CD4-positive, CD25-positive, alpha-beta regulatory T cell (primary cell): ENCODE measurements around the gene ARID5A. TPM values are rescaled to one million over a fixed set of nuclear protein-coding genes. Genes with fewer than 3 reads are reported as not detected.

ENCODE experiments used
- ATAC-seq, 2 donors: fragments of 150-1000 bp; cut with Tn5 transposase; one replicate each; pipeline ENCODE4 v1.10.0; 2021; ENCODE audit warnings: low read depth in 2 of 2, moderate number of reproducible peaks in 2 of 2, moderate library complexity in 1 of 2
- DNase-seq, 3 donors: peaks; one replicate each; pipeline versions ENCODE4 v3.0.0 to v3.0.0-alpha.2; 2012 to 2022; ENCODE audit warnings: mixed read lengths in 1 of 3
- H3K27ac ChIP-seq: one replicate; pipeline ENCODE4 v1.7.0; 2013; ENCODE audit warnings: mild to moderate bottlenecking, low read length; ENCODE audit not compliant: insufficient read depth, poor library complexity, severe bottlenecking
- H3K27me3 ChIP-seq: one replicate; pipeline ENCODE4 v1.7.0; 2013; ENCODE audit warnings: low read length; ENCODE audit not compliant: control insufficient read depth, insufficient read depth
- H3K36me3 ChIP-seq: one replicate; pipeline ENCODE4 v1.7.0; 2013; ENCODE audit warnings: mild to moderate bottlenecking, low read length, moderate library complexity; ENCODE audit not compliant: control insufficient read depth, insufficient read depth
- H3K4me1 ChIP-seq: 2 replicates; pipeline ENCODE4 v1.7.0; 2013; ENCODE audit warnings: mild to moderate bottlenecking, low read length; ENCODE audit not compliant: insufficient read depth, control insufficient read depth, poor library complexity, severe bottlenecking
- H3K4me3 ChIP-seq: one replicate; pipeline ENCODE4 v1.7.0; 2013; ENCODE audit warnings: low read depth, mild to moderate bottlenecking, low read length, moderate library complexity
- H3K9me3 ChIP-seq, 2 experiments: 1 replicate in 1 of 2; 2 replicates in 1 of 2; pipeline ENCODE4 v1.7.0; 2013; ENCODE audit warnings: low read length in 2 of 2, mild to moderate bottlenecking in 1 of 2, moderate library complexity in 1 of 2; ENCODE audit not compliant: control insufficient read depth in 2 of 2
- H3K27ac Mint-ChIP-seq, 3 donors: one replicate each; pipeline ENCODE4 v1.8.0; 2020 to 2022; ENCODE audit warnings: mild to moderate bottlenecking in 3 of 3, mixed read lengths in 3 of 3, moderate library complexity in 2 of 3
- H3K27me3 Mint-ChIP-seq: one replicate; pipeline ENCODE4 v1.8.0; 2022; ENCODE audit warnings: mild to moderate bottlenecking, mixed read lengths
- H3K36me3 Mint-ChIP-seq: one replicate; pipeline ENCODE4 v1.8.0; 2020; ENCODE audit warnings: mixed read lengths
- H3K4me1 Mint-ChIP-seq, 4 donors: one replicate each; pipeline ENCODE4 v1.8.0; 2020 to 2022; ENCODE audit warnings: mixed read lengths in 4 of 4, mild to moderate bottlenecking in 1 of 4
- H3K4me3 Mint-ChIP-seq, 4 donors: one replicate each; pipeline ENCODE4 v1.8.0; 2020 to 2022; ENCODE audit warnings: mild to moderate bottlenecking in 4 of 4, mixed read lengths in 4 of 4, moderate library complexity in 3 of 4
- H3K9me3 Mint-ChIP-seq, 7 donors: one replicate each; pipeline ENCODE4 v1.8.0; 2020 to 2022; ENCODE audit warnings: mixed read lengths in 7 of 7, mild to moderate bottlenecking in 3 of 7, moderate library complexity in 2 of 7
- polyA plus RNA-seq, 4 donors: library from polyadenylated mRNA; unstranded; fragments of 300-500 nt; fragmentation: Illumina TruSeq; gene quantifications; one replicate each; pipeline ENCODE4 v1.2.3, GENCODE V29; 2021
- total RNA-seq: library from RNA; stranded (reverse); gene quantifications from one replicate; pipeline ENCODE4 v1.2.3, GENCODE V29; 2022

ARID5A gene
- total and polyA plus RNA-seq, 5 donors from 2014 or later = 63.5 to 180 (median 82.1) TPM

GRCh38 chr2:96575785-96576456, 39.4 kb downstream of the ARID5A start:
- no peak for ATAC-seq
- DNase-seq = no peak
- Mint-ChIP-seq H3K27me3 (no peaks in the 10 kb centered on the region), H3K36me3 (peaks cover 11% of the 10 kb centered on the region), H3K4me1 (no peaks in the 10 kb centered on the region), H3K9me3 (no peaks in the 10 kb centered on the region), H3K27ac (no peak overlapping the region), H3K4me3 (no peak overlapping the region)
- Histone ChIP-seq H3K27ac (no peak overlapping the region), H3K4me3 (no peak overlapping the region), H3K27me3 (no peaks in the 10 kb centered on the region), H3K4me1 (no peaks in the 10 kb centered on the region), H3K36me3 (no peaks in the 10 kb centered on the region), H3K9me3 (no peaks in the 10 kb centered on the region)

DNA sequence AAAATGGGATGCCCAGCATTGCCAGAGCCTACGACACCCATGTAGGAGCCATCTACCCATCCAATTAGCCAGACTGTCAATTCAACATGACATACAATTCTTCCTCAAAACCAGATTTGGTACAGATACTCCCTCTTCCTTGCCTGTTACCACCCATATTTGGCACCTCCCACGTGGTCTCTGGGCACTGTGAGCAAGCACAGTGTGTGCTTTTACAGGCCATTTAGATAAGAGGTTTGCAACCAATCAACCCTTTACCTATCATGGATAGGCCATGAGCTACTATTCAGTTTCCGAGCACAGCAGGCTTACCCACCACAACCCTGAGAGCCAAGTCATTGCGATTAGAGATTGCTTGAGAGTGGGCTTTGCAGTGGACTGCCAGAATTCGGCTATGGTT, 40.9 kb downstream of the ARID5A start:
- Mint-ChIP-seq H3K27ac (no peak overlapping the region), H3K9me3 (no peaks in the 10 kb centered on the region), H3K4me3 (no peak overlapping the region), H3K36me3 (peaks cover 6% of the 10 kb centered on the region), H3K4me1 (no peaks in the 10 kb centered on the region), H3K27me3 (no peaks in the 10 kb centered on the region)
- H3K27ac ChIP-seq = no peak overlapping the region
- no peaks in the 10 kb centered on the region for H3K4me1 ChIP-seq
- DNase-seq (no peak), ATAC-seq (no peak)
- H3K36me3 ChIP-seq = no peaks in the 10 kb centered on the region
- H3K4me3 ChIP-seq = no peak overlapping the region
- no peaks in the 10 kb centered on the region for H3K9me3 ChIP-seq
- no peaks in the 10 kb centered on the region for H3K27me3 ChIP-seq

GRCh38 chr2:96578731-96579130, 42.2 kb downstream of the ARID5A start:
- ATAC-seq (no peak), DNase-seq (no peak)
- H3K36me3 Mint-ChIP-seq = no peaks in the 10 kb centered on the region
- H3K27me3 Mint-ChIP-seq = no peaks in the 10 kb centered on the region
- no peaks in the 10 kb centered on the region for H3K4me1 Mint-ChIP-seq
- Histone ChIP-seq H3K9me3 (no peaks in the 10 kb centered on the region), H3K36me3 (no peaks in the 10 kb centered on the region), H3K4me1 (no peaks in the 10 kb centered on the region), H3K4me3 (no peak overlapping the region), H3K27ac (no peak overlapping the region), H3K27me3 (no peaks in the 10 kb centered on the region)
- no peaks in the 10 kb centered on the region for H3K9me3 Mint-ChIP-seq
- H3K4me3 Mint-ChIP-seq = no peak overlapping the region
- H3K27ac Mint-ChIP-seq = peak overlapping the region in 1 of 3 donors; percentile 4

DNA sequence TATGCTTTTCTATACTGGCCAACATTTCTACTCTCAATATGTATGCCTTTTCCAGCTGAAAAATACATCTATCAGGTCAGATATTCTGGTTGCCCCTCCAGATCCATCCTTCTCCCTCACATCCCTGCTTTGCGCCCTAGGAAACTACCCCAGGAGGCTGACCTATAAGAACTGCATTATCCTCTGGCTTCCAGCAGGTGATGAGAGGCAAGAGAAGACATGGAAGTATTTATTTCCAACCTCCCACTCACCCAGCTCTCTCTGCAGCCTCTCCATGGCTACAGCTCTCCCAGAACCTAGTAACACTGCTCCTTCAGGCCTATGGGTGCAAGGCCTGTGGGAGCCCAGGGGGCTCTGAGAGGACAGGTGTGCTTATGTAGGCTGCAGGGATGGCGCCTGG, 42.9 kb downstream of the ARID5A start:
- no peak for ATAC-seq
- Histone ChIP-seq H3K9me3 (no peaks in the 10 kb centered on the region), H3K4me3 (no peak overlapping the region), H3K4me1 (no peaks in the 10 kb centered on the region), H3K27ac (no peak overlapping the region), H3K36me3 (no peaks in the 10 kb centered on the region), H3K27me3 (no peaks in the 10 kb centered on the region)
- Mint-ChIP-seq H3K9me3 (no peaks in the 10 kb centered on the region), H3K27ac (no peak overlapping the region), H3K36me3 (peaks cover 3% of the 10 kb centered on the region), H3K4me1 (no peaks in the 10 kb centered on the region), H3K27me3 (no peaks in the 10 kb centered on the region), H3K4me3 (no peak overlapping the region)
- no peak for DNase-seq

DNA sequence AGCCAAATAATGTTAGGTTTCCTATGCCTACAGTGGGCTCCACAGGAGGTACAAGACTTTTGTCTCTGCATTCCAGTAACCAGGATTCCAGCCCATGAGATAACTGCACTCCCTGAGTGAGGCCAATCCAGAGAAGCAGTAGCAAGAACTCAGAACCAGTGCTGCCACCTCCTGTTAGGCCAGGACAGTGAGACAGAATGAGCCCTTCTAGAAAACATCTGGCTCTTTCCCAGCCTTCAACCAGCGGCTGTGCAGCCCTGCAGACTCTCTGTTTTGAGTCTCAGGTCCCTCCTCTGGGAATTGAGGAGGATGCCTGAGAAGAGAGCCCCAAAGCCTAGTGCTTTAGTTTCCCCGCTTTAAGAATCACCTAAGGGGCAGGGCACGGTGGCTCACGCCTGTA, 44.2 kb downstream of the ARID5A start:
- no peaks in the 10 kb centered on the region for H3K27me3 Mint-ChIP-seq
- H3K27ac ChIP-seq = no peak overlapping the region
- H3K4me1 Mint-ChIP-seq = no peaks in the 10 kb centered on the region
- H3K36me3 Mint-ChIP-seq = peaks cover 3% of the 10 kb centered on the region
- no peaks in the 10 kb centered on the region for H3K9me3 Mint-ChIP-seq
- no peaks in the 10 kb centered on the region for H3K9me3 ChIP-seq
- H3K36me3 ChIP-seq = no peaks in the 10 kb centered on the region
- ATAC-seq (no peak), DNase-seq (no peak)
- H3K4me3 Mint-ChIP-seq = no peak overlapping the region
- no peaks in the 10 kb centered on the region for H3K27me3 ChIP-seq
- no peak overlapping the region for H3K4me3 ChIP-seq
- no peaks in the 10 kb centered on the region for H3K4me1 ChIP-seq
- H3K27ac Mint-ChIP-seq = no peak overlapping the region

GRCh38 chr2:96584017-96584416, 47.5 kb downstream of the ARID5A start:
- H3K27me3 Mint-ChIP-seq = no peaks in the 10 kb centered on the region
- no peak overlapping the region for H3K27ac Mint-ChIP-seq
- H3K9me3 ChIP-seq = no peaks in the 10 kb centered on the region
- H3K9me3 Mint-ChIP-seq = no peaks in the 10 kb centered on the region
- ATAC-seq (no peak), DNase-seq (no peak)
- H3K4me3 ChIP-seq = no peak overlapping the region
- H3K27me3 ChIP-seq = no peaks in the 10 kb centered on the region
- peaks cover 8% of the 10 kb centered on the region for H3K36me3 Mint-ChIP-seq
- H3K4me1 ChIP-seq = no peaks in the 10 kb centered on the region
- H3K4me1 Mint-ChIP-seq = peaks cover 2 to 13% (median 10%) of the 10 kb centered on the region in 4 donors
- no peak overlapping the region for H3K4me3 Mint-ChIP-seq
- H3K27ac ChIP-seq = no peak overlapping the region
- H3K36me3 ChIP-seq = no peaks in the 10 kb centered on the region

DNA sequence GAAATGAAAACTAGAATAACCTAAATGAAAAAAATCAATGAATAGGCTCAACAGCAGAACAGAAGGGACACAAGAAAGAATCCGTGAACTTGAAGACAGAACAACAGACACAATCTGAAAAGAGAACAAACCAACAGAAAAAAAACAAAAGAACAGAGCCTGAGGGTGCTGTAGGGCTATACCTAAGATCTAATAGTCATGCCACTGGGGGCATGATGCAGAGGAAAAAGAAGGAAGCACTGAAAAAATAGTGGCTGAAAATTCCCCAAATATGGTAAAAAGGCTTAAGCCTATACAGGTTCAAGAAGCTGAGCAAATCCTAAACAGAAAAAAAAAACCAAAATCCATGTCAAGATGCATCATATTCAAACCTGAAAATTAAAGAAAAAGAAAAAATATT, 51.3 kb downstream of the ARID5A start:
- Histone ChIP-seq H3K27ac (no peak overlapping the region), H3K36me3 (peaks cover 6% of the 10 kb centered on the region), H3K27me3 (no peaks in the 10 kb centered on the region), H3K4me3 (no peak overlapping the region), H3K4me1 (no peaks in the 10 kb centered on the region), H3K9me3 (no peaks in the 10 kb centered on the region)
- Mint-ChIP-seq H3K4me1 (peaks cover 13 to 23% (median 22%) of the 10 kb centered on the region in 4 donors), H3K27me3 (no peaks in the 10 kb centered on the region), H3K4me3 (no peak overlapping the region), H3K36me3 (peaks cover 21% of the 10 kb centered on the region), H3K9me3 (no peaks in the 10 kb centered on the region), H3K27ac (peak overlapping the region; percentile 13 to 79 (median 53))
- ATAC-seq = no peak
- no peak for DNase-seq

DNA sequence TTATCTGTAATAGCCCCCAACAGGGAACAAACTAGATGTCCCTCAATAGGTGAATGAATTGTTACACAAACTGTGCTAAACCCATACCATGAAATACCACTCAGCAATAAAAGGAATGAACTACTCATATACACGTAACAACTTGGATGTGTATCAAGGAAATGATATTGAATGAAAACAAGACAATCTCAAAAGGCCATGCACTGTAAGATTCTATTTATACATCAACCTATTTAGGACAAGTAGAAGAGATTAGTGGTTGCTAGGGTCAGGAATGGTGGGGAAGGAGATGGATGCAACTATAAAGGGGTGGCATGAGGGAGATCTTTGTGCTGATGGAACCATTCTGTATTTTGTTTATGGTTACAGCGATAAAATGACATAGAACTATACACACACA, 54.5 kb downstream of the ARID5A start:
- Mint-ChIP-seq H3K4me3 (no peak overlapping the region), H3K27ac (peak overlapping the region in 2 of 3 donors; percentile 3 to 52), H3K27me3 (no peaks in the 10 kb centered on the region), H3K9me3 (no peaks in the 10 kb centered on the region), H3K4me1 (peaks cover 38 to 52% (median 45%) of the 10 kb centered on the region in 4 donors), H3K36me3 (peaks cover 31% of the 10 kb centered on the region)
- Histone ChIP-seq H3K4me1 (peaks cover 25% of the 10 kb centered on the region), H3K36me3 (peaks cover 16% of the 10 kb centered on the region), H3K9me3 (no peaks in the 10 kb centered on the region), H3K27ac (no peak overlapping the region), H3K4me3 (no peak overlapping the region), H3K27me3 (no peaks in the 10 kb centered on the region)
- DNase-seq (no peak), ATAC-seq (no peak)
